Mesenchymal stem cell (in vitro differentiated cells and primary cell): ENCODE results near the gene PAFAH1B2.

Source experiments
- DNase-seq: peaks from one replicate; pipeline ENCODE4 v3.0.0-alpha.2; 2013
- H2AFZ ChIP-seq: one replicate; pipeline ENCODE4 v1.6.1; 2013; ENCODE audit warnings: low read depth, mild to moderate bottlenecking, control low read depth, inconsistent platforms, low read length, moderate library complexity
- H2AK5ac ChIP-seq: 2 replicates; pipeline ENCODE4 v1.6.1; 2013; ENCODE audit warnings: low read length, moderate library complexity, mild to moderate bottlenecking, inconsistent platforms; ENCODE audit not compliant: severe bottlenecking
- H2BK120ac ChIP-seq: one replicate; pipeline ENCODE4 v1.6.1; 2013; ENCODE audit warnings: low read depth, mild to moderate bottlenecking, inconsistent platforms, low read length, moderate library complexity
- H2BK12ac ChIP-seq, 2 experiments: one replicate each; pipeline ENCODE4 v1.6.1; 2013; ENCODE audit warnings: inconsistent platforms in 2 of 2, low read length in 2 of 2, mild to moderate bottlenecking in 2 of 2, moderate library complexity in 2 of 2, control low read depth in 1 of 2
- H2BK15ac ChIP-seq: one replicate; pipeline ENCODE4 v1.6.1; 2013; ENCODE audit warnings: mild to moderate bottlenecking, low read depth, inconsistent platforms; ENCODE audit not compliant: poor library complexity, severe bottlenecking
- H2BK5ac ChIP-seq: 2 replicates; pipeline ENCODE4 v1.6.1; 2013; ENCODE audit warnings: low read depth, mild to moderate bottlenecking, low read length, control low read depth, inconsistent platforms; ENCODE audit not compliant: poor library complexity, severe bottlenecking
- H3K14ac ChIP-seq, 2 experiments: one replicate each; pipeline ENCODE4 v1.6.1; 2013; ENCODE audit warnings: inconsistent platforms in 2 of 2, low read length in 2 of 2, control low read depth in 1 of 2, mild to moderate bottlenecking in 1 of 2, moderate library complexity in 1 of 2
- H3K18ac ChIP-seq, 2 experiments: one replicate each; pipeline ENCODE4 v1.6.1; 2013; ENCODE audit warnings: inconsistent platforms in 2 of 2, low read length in 2 of 2, control low read depth in 1 of 2, low read depth in 1 of 2, mild to moderate bottlenecking in 1 of 2
- H3K23ac ChIP-seq, 2 experiments: one replicate each; pipeline ENCODE4 v1.6.1; 2013; ENCODE audit warnings: inconsistent platforms in 2 of 2, low read length in 2 of 2, mild to moderate bottlenecking in 2 of 2, moderate library complexity in 2 of 2, control low read depth in 1 of 2
- H3K27ac ChIP-seq: 2 replicates; pipeline ENCODE4 v1.5.1; 2013; ENCODE audit warnings: mild to moderate bottlenecking, moderate library complexity, low read length, control low read depth, inconsistent platforms; ENCODE audit not compliant: poor library complexity, severe bottlenecking
- H3K27me3 ChIP-seq, 2 experiments: 2 replicates each; pipeline versions ENCODE4 v1.6.1 to v1.7.0; 2013; ENCODE audit warnings: low read length in 2 of 2, mild to moderate bottlenecking in 2 of 2, moderate library complexity in 2 of 2, control low read depth in 1 of 2, inconsistent platforms in 1 of 2; ENCODE audit not compliant: control insufficient read depth in 1 of 2, insufficient read depth in 1 of 2
- H3K36me3 ChIP-seq, 2 experiments: 2 replicates each; pipeline versions ENCODE4 v1.6.1 to v1.7.0; 2013; ENCODE audit warnings: low read length in 2 of 2, control low read depth in 1 of 2, inconsistent platforms in 1 of 2, low read depth in 1 of 2, mild to moderate bottlenecking in 1 of 2; ENCODE audit not compliant: insufficient read depth in 2 of 2, control insufficient read depth in 1 of 2
- H3K4ac ChIP-seq, 2 experiments: one replicate each; pipeline ENCODE4 v1.6.1; 2013; ENCODE audit warnings: inconsistent platforms in 2 of 2, low read length in 2 of 2, mild to moderate bottlenecking in 2 of 2, moderate library complexity in 2 of 2, control low read depth in 1 of 2, low read depth in 1 of 2
- H3K4me1 ChIP-seq: 2 replicates; pipeline ENCODE4 v1.6.1; 2013; ENCODE audit warnings: low read depth, low read length, control low read depth; ENCODE audit not compliant: control insufficient read depth, insufficient read depth
- H3K4me2 ChIP-seq: 2 replicates; pipeline ENCODE4 v1.6.1; 2013; ENCODE audit warnings: low read length, mild to moderate bottlenecking, inconsistent platforms; ENCODE audit not compliant: poor library complexity, severe bottlenecking
- H3K4me3 ChIP-seq, 2 experiments: 2 replicates each; pipeline versions ENCODE4 v1.5.1 to v1.7.0; 2013; ENCODE audit warnings: low read length in 2 of 2, mild to moderate bottlenecking in 2 of 2, control low read depth in 1 of 2, low read depth in 1 of 2; ENCODE audit not compliant: insufficient read depth in 1 of 2
- H3K79me1 ChIP-seq: replicated peaks from 2 replicates; pipeline ENCODE4 v1.6.1; 2013; ENCODE audit warnings: mild to moderate bottlenecking, control low read depth, low read length, inconsistent platforms; ENCODE audit not compliant: poor library complexity, severe bottlenecking
- H3K9ac ChIP-seq: 2 replicates; pipeline ENCODE4 v1.7.0; 2013; ENCODE audit warnings: mild to moderate bottlenecking, low read length, moderate library complexity
- H3K9me3 ChIP-seq: 2 replicates; pipeline ENCODE4 v1.7.0; 2013; ENCODE audit warnings: mild to moderate bottlenecking, low read length; ENCODE audit not compliant: control insufficient read depth
- H4K8ac ChIP-seq: one replicate; pipeline ENCODE4 v1.6.1; 2013; ENCODE audit warnings: inconsistent platforms, mild to moderate bottlenecking, low read length, moderate library complexity
- H4K91ac ChIP-seq: one replicate; pipeline ENCODE4 v1.6.1; 2013; ENCODE audit warnings: mild to moderate bottlenecking, low read length, inconsistent platforms
- WGBS: methylation state at CpG from one replicate; pipeline ENCODE4 v1.1.7; 2013; ENCODE audit warnings: mixed read lengths; 5-methylcytosine and 5-hydroxymethylcytosine counted together

PAFAH1B2 gene

GRCh38 chr11:117096201-117096991, 47.7 kb upstream of the PAFAH1B2 start:
- Histone ChIP-seq H2BK15ac (no peak overlapping the region), H4K8ac (no peak overlapping the region), H3K23ac (no peak overlapping the region), H3K79me1 (peaks cover 16% of the 10 kb centered on the region), H2BK120ac (peak overlapping the region; percentile 9), H2BK5ac (no peak overlapping the region), H3K27ac (no peak overlapping the region), H3K4ac (peak overlapping the region; percentile 20 to 63), H3K14ac (peak overlapping the region in 1 of 2 experiments; percentile 1), H4K91ac (peak overlapping the region; percentile 2), H3K4me2 (peak overlapping the region; percentile 40), H2BK12ac (no peak overlapping the region), H3K36me3 (no peaks in the 10 kb centered on the region), H3K27me3 (no peaks in the 10 kb centered on the region), H3K9ac (peak overlapping the region; percentile 94), H3K4me1 (peaks cover 13% of the 10 kb centered on the region), H2AFZ (no peak overlapping the region), H3K4me3 (peak overlapping the region in 1 of 2 experiments; percentile 93), H2AK5ac (no peak overlapping the region), H3K9me3 (no peaks in the 10 kb centered on the region), H3K18ac (peak overlapping the region; percentile 16 to 58)
- DNase-seq = peak; percentile 50
- WGBS = 52% methylated on average over 4 of the region's 6 CpGs

GRCh38 chr11:117097014-117097388, 47.1 kb upstream of the PAFAH1B2 start:
- Histone ChIP-seq H2AFZ (no peak overlapping the region), H3K36me3 (no peaks in the 10 kb centered on the region), H3K9ac (peak overlapping the region; percentile 94), H3K27me3 (no peaks in the 10 kb centered on the region), H3K18ac (peak overlapping the region in 1 of 2 experiments; percentile 99), H3K9me3 (no peaks in the 10 kb centered on the region), H3K23ac (no peak overlapping the region), H3K79me1 (peaks cover 12% of the 10 kb centered on the region), H2BK12ac (no peak overlapping the region), H3K4me3 (peak overlapping the region; percentile 88 to 93), H2AK5ac (no peak overlapping the region), H4K91ac (no peak overlapping the region), H4K8ac (no peak overlapping the region), H3K27ac (no peak overlapping the region), H3K4me2 (peak overlapping the region; percentile 80), H3K14ac (no peak overlapping the region), H3K4me1 (peaks cover 13% of the 10 kb centered on the region), H2BK5ac (no peak overlapping the region), H2BK120ac (peak overlapping the region; percentile 64), H3K4ac (no peak overlapping the region), H2BK15ac (no peak overlapping the region)
- 51% methylated on average over 6 of the region's 6 CpGs for WGBS
- DNase-seq = peak; percentile 21

- H2BK120ac ChIP-seq = peak overlapping the region; percentile 90
- H2BK15ac ChIP-seq = peak overlapping the region; percentile 99
- peak overlapping the region; percentile 80 for H4K91ac ChIP-seq
- peak overlapping the region in 1 of 2 experiments; percentile 96 for H3K23ac ChIP-seq
- H2BK5ac ChIP-seq = no peak overlapping the region
- peak overlapping the region in 1 of 2 experiments; percentile 99 for H3K14ac ChIP-seq
- H3K4me2 ChIP-seq = peak overlapping the region; percentile 80
- peaks cover 10% of the 10 kb centered on the region for H3K79me1 ChIP-seq
- H2AFZ ChIP-seq = peak overlapping the region; percentile 93
- 2% methylated on average over 53 of the region's 65 CpGs for WGBS
- peak overlapping the region; percentile 94 for H3K9ac ChIP-seq
- H3K4ac ChIP-seq = peak overlapping the region; percentile 79 to 94
- peak; percentile 43 for DNase-seq
- H3K4me1 ChIP-seq = peaks cover 13% of the 10 kb centered on the region
- H3K36me3 ChIP-seq = no peaks in the 10 kb centered on the region
- peak overlapping the region; percentile 88 to 93 for H3K4me3 ChIP-seq
- no peak overlapping the region for H2AK5ac ChIP-seq
- peak overlapping the region; percentile 88 to 99 for H3K18ac ChIP-seq
- no peaks in the 10 kb centered on the region for H3K9me3 ChIP-seq
- peak overlapping the region; percentile 12 for H4K8ac ChIP-seq
- H3K27ac ChIP-seq = no peak overlapping the region
- peak overlapping the region in 1 of 2 experiments; percentile 98 for H2BK12ac ChIP-seq
- no peaks in the 10 kb centered on the region for H3K27me3 ChIP-seq
Observed at GRCh38 chr11:117097389-117098268, 46.5 kb upstream of the PAFAH1B2 start.
